GM19468 (cell line): ENCODE data around the gene CUL4A.
"Not testable (repeated sequence)": the region's sequence is repeated elsewhere in the genome, so short reads cannot be mapped to it uniquely, and the experiment has no call there.

Source experiments
- ATAC-seq: cut with Tn5 transposase; IDR thresholded peaks from one replicate; pipeline ENCODE4 v1.9.1; 2021; ENCODE audit warnings: mild to moderate bottlenecking, moderate library complexity, moderate number of reproducible peaks; ENCODE audit not compliant: unreplicated experiment; ENCODE audit errors: extremely low read depth

Gene CUL4A

GRCh38 chr13:113314112-113314511 is 104.7 kb downstream of the CUL4A start:
- ATAC-seq = not testable (repeated sequence)

GRCh38 chr13:113314895-113315470 is 105.6 kb downstream of the CUL4A start:
- ATAC-seq = not testable (repeated sequence)

DNA sequence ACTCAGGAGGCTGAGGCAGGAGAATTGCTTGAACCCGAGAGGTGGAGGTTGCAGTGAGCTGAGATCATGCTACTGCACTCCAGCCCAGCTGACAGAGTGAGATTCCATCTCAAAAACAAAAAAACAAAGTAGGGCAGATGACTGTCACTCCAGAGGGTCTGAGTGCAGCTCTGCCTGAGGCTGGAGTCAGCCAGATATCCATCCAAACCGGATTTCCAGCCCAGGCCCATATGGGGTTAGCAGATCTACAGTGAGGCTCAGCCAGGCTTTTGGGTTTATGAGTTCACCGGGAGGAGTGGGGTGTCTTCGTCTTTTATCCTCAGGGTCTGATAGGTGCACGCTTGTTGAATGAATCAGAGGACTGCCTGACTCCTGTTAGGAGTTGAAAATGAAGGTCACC is 106.6 kb downstream of the CUL4A start:
- ATAC-seq = no peak
